RWPE2 (cell line): Measurements from ENCODE around the gene KCNAB2.
A peak's percentile ranks its signal among the peaks of the same experiment; 100 is the strongest.

Experiments used
- ATAC-seq: fragments of 200-7000 bp; cut with Tn5 transposase; 3 replicates; pipeline ENCODE4 v1.9.1; 2021; ENCODE audit warnings: low read depth
- DNase-seq: peaks from one replicate; pipeline ENCODE4 v3.0.0-alpha.2; 2020; ENCODE audit warnings: low spot score
- H3K27ac ChIP-seq: fragments of 450-650 bp; 2 replicates; pipeline ENCODE4 v1.5.1; 2017; ENCODE audit warnings: mild to moderate bottlenecking; ENCODE audit not compliant: poor library complexity, severe bottlenecking
- H3K27me3 ChIP-seq: fragments of 250-450 bp; sonication (Bioruptor Pico); 2 replicates; pipeline ENCODE4 v1.5.1; 2021; ENCODE audit warnings: mild to moderate bottlenecking, moderate library complexity; ENCODE audit not compliant: insufficient read depth, poor library complexity, severe bottlenecking
- H3K36me3 ChIP-seq: fragments of 250-450 bp; sonication (Bioruptor Pico); 2 replicates; pipeline ENCODE4 v1.5.1; 2020; ENCODE audit warnings: low read depth, mild to moderate bottlenecking, moderate library complexity
- H3K4me1 ChIP-seq: fragments of 250-450 bp; sonication (Bioruptor Pico); 2 replicates; pipeline ENCODE4 v1.5.1; 2021; ENCODE audit warnings: mild to moderate bottlenecking, moderate library complexity; ENCODE audit not compliant: insufficient read depth, poor library complexity, severe bottlenecking
- H3K4me3 ChIP-seq: fragments of 250-450 bp; sonication (Bioruptor Pico); 2 replicates; pipeline ENCODE4 v1.5.1; 2021; ENCODE audit warnings: mild to moderate bottlenecking, moderate library complexity; ENCODE audit not compliant: severe bottlenecking
- H3K9me3 ChIP-seq: fragments of 250-450 bp; sonication (Bioruptor Pico); 2 replicates; pipeline ENCODE4 v1.5.1; 2021; ENCODE audit warnings: mild to moderate bottlenecking, moderate library complexity; ENCODE audit not compliant: severe bottlenecking
- TF ChIP-seq, protein P1 (sequence below): fragments of 450-650 bp; IDR thresholded peaks from one replicate; pipeline ENCODE4 v1.5.1; 2017; ENCODE audit warnings: mild to moderate bottlenecking, moderate library complexity; ENCODE audit not compliant: poor library complexity, severe bottlenecking

KCNAB2 gene

DNA sequence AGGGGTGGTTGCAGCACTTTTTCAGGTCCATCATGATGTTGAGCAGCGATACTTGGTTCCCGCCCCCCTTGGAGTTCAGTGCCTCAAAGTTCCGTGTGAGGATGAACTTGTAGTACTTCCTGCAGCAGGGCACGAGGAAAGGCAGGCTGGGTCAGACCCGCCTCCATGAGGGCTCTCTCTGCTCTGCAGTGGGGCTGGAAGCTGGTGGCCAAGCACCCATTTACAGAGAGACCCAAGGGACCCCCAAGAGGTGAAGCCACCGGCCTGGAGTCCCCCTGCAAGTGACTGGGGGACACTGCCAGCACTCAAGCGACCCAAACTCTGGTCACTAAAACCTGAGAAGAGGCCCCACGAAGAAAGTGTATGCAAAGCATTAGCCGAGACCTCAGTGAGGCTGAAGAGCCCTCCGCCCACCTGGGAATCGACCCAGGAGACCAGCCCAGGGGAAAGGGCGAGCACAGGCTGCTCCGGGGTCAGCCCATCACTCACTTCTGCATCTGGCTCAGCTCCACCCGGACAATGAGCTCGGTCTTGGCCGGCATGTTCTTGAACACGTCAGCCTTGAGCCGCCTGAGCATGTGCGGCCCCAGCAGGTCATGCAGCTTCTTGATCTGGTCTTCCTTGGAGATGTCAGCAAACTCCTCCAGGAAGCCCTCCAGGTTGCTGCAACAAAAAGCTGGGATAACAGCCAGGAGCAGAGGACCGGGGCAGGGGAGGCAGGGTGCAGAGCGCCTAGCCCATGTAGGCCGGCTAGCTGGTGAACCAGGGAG, 89.2 kb downstream of the KCNAB2 start:
- Histone ChIP-seq H3K4me3 (no peak overlapping the region), H3K27ac (no peak overlapping the region), H3K36me3 (no peaks in the 10 kb centered on the region), H3K4me1 (no peaks in the 10 kb centered on the region), H3K27me3 (no peaks in the 10 kb centered on the region), H3K9me3 (no peaks in the 10 kb centered on the region)
- ATAC-seq: no peak
- TF ChIP-seq, protein P1, sequence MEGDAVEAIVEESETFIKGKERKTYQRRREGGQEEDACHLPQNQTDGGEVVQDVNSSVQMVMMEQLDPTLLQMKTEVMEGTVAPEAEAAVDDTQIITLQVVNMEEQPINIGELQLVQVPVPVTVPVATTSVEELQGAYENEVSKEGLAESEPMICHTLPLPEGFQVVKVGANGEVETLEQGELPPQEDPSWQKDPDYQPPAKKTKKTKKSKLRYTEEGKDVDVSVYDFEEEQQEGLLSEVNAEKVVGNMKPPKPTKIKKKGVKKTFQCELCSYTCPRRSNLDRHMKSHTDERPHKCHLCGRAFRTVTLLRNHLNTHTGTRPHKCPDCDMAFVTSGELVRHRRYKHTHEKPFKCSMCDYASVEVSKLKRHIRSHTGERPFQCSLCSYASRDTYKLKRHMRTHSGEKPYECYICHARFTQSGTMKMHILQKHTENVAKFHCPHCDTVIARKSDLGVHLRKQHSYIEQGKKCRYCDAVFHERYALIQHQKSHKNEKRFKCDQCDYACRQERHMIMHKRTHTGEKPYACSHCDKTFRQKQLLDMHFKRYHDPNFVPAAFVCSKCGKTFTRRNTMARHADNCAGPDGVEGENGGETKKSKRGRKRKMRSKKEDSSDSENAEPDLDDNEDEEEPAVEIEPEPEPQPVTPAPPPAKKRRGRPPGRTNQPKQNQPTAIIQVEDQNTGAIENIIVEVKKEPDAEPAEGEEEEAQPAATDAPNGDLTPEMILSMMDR: no peak
- no peak for DNase-seq

DNA sequence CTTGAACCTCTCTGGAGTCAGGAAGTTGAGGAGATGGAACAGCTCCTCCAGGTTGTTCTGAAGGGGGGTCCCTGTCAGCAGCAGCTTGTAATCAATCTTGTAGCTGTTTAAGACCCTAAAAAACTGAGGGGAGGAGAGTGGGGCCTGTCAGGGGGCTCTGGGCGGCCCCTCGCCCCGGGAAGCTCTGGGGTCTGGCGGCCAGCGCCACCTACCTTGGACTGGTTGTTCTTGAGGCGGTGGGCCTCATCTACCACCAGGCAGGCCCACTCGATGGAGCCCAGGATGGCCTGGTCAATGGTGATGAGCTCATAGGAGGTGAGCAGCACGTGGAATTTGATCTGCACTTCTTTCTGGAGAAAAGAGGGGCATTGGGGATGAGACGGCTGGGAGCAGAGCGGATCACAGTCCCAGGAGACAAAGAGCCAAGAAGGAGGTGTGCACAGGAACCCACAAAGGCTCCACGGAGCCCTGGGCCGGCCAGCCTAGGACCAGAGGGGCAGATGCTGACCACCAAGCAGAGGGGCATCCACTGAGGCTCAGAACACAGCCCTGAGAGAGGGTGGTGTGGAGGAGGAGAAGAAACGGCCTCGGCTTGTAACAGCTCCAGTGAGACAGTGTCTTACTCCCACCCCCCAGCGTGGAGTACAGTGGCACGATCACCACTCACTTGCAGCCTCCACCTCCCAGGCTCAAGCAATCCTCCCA, 91.0 kb downstream of the KCNAB2 start:
- TF ChIP-seq, protein P1: no peak
- Histone ChIP-seq H3K4me1 (no peaks in the 10 kb centered on the region), H3K36me3 (no peaks in the 10 kb centered on the region), H3K9me3 (no peaks in the 10 kb centered on the region), H3K27me3 (no peaks in the 10 kb centered on the region), H3K4me3 (no peak overlapping the region), H3K27ac (no peak overlapping the region)
- ATAC-seq (no peak), DNase-seq (no peak)

DNA sequence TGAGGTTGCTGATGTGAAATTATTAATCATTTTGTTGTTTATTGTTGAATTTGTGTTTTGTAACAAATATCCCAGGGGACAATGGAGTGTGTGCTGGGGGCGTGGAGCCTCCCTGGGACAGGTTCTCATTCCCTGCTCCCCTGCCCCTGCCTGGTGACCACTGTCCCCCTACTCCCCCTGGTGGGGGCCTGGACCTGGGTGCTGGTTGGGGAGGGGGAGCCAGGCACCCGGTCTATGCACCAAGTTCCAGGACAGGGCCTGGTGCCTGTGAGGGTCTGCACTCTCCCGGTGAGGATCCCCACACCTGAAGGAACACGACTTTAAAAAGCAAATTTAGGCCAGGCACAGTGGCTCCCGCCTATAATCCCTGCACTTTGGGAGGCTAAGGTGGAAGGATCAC, 92.1 kb downstream of the KCNAB2 start:
- Histone ChIP-seq H3K4me1 (no peaks in the 10 kb centered on the region), H3K9me3 (no peaks in the 10 kb centered on the region), H3K36me3 (no peaks in the 10 kb centered on the region), H3K27me3 (no peaks in the 10 kb centered on the region), H3K4me3 (no peak overlapping the region), H3K27ac (no peak overlapping the region)
- TF ChIP-seq, protein P1: no peak
- DNase-seq (no peak), ATAC-seq (no peak)

DNA sequence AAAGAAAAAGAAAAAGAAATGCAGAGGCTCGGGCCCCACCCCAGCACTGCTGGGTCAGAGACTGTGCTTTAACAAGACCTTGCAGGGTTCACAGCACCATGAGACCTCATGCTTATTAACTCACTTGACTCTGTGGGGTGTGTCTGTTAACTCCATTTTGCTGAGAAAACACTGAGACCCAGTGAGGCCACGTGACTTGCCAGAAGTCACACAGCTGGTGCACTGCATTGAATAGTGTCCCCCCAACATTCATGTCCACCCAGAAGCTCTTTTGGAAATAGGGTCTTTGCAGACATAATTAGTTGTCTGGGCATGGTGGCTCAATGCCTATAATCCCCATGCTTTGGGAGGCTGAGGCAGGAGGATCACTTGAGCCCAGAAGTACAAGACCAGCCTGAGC, 94.7 kb downstream of the KCNAB2 start:
- TF ChIP-seq, protein P1: no peak
- Histone ChIP-seq H3K4me3 (no peak overlapping the region), H3K27ac (no peak overlapping the region), H3K4me1 (no peaks in the 10 kb centered on the region), H3K9me3 (no peaks in the 10 kb centered on the region), H3K27me3 (no peaks in the 10 kb centered on the region), H3K36me3 (no peaks in the 10 kb centered on the region)
- ATAC-seq (no peak), DNase-seq (no peak)

DNA sequence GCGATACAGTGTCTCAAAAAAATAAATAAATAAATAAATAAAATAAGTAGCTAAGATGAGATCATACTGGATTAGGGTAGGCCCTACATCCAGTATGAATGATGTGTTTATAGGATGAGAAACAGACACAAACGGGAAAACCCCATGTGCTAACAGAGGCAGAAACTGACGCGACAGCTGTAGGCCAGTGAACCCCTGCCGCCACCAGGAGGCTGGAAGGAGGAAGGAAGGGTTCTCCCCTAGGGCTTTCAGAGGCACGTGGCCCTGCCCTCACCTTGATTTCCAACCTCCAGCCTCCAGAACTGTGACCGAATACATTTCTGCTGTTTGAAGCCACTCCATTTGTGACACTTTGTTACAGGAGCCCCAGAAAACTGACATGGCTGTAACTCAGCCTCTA, 95.9 kb downstream of the KCNAB2 start:
- no peak for DNase-seq
- Histone ChIP-seq H3K27me3 (no peaks in the 10 kb centered on the region), H3K4me3 (no peak overlapping the region), H3K9me3 (no peaks in the 10 kb centered on the region), H3K4me1 (no peaks in the 10 kb centered on the region), H3K36me3 (no peaks in the 10 kb centered on the region), H3K27ac (no peak overlapping the region)
- ATAC-seq: peak; percentile 45; the same call in 1 of the 3 replicates
- TF ChIP-seq, protein P1: no peak
